Measurements from ENCODE around the gene RGS12.

RGS12 gene

DNA sequence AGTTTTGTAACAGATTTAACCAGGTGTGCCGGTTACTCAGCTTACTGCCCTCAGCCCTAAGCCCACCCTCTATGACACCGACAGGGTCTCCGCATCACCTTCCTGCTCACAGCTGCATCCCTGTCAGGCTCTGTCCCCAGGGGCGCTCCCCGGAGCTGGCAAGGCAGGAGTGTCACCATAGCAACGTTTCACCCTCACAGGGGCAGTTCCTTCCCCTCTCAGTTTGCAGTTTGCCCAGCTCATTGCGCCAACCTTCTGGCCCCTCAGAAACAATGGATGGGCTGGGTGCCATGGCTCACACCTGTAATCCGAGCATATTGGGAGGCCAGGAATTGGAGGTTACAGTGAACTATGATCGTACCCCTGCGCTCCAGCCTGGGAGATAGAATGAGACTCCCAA lies 42.6 kb downstream of the RGS12 start:
- Histone ChIP-seq H3K4me3 (ENCODE audit: control insufficient read depth in 1 of 7, extremely low read depth in 1 of 7, insufficient read depth in 4 of 7, low read depth in 2 of 7, low read length in 6 of 7) (no peak overlapping the region), H3K27me3 (replicated peaks in 2 of 5; ENCODE audit: control insufficient read depth in 4 of 5, insufficient read depth in 5 of 5, low read length in 4 of 5) (no peaks in the 10 kb centered on the region), H3K9me3 (ENCODE audit: control extremely low read depth in 1 of 5, control insufficient read depth in 4 of 5, insufficient read depth in 2 of 5, low read depth in 1 of 5, low read length in 4 of 5) (no peaks in the 10 kb centered on the region), H3K27ac (ENCODE audit: insufficient read depth in 1 of 2, low read depth in 1 of 2, low read length in 2 of 2, poor library complexity in 1 of 2, severe bottlenecking in 2 of 2) (no peak overlapping the region), H3K36me3 (ENCODE audit: control insufficient read depth in 4 of 4, insufficient read depth in 4 of 4, low read length in 3 of 4) (no peaks in the 10 kb centered on the region), H3K4me1 (ENCODE audit: control extremely low read depth in 1 of 4, control insufficient read depth in 4 of 4, insufficient read depth in 4 of 4, low read length in 3 of 4) (peaks cover 0 to 9% (median 7%) of the 10 kb centered on the region in 4 experiments)
- CTCF ChIA-PET = no interaction called here
- 64% methylated on average over 8 of the region's 10 CpGs for WGBS (ENCODE audit: insufficient coverage)
- POLR2A ChIA-PET = no interaction called here
- peak in 2 of 3 donors; percentile 20 to 24 for DNase-seq

DNA sequence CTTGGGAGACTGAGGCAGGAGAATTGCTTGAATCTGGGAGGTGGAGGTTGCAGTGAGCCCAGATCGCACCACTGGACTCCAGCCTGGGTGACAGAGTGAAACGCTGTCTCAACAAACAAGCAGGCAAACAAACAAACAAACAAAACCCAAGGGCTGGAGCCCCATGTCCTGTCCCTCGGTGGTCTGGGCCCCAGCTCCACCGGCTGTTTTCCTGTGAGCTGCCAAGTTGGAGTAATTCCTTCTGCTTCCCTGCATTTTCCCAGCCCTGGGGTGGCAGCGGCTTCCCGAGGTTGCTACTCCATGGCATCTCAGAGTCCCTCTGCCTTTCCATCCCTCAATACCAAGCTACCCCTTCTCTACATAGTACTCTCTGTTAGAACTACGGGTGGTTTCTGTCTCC lies 43.2 kb downstream of the RGS12 start:
- CTCF ChIA-PET = no interaction called here

DNA sequence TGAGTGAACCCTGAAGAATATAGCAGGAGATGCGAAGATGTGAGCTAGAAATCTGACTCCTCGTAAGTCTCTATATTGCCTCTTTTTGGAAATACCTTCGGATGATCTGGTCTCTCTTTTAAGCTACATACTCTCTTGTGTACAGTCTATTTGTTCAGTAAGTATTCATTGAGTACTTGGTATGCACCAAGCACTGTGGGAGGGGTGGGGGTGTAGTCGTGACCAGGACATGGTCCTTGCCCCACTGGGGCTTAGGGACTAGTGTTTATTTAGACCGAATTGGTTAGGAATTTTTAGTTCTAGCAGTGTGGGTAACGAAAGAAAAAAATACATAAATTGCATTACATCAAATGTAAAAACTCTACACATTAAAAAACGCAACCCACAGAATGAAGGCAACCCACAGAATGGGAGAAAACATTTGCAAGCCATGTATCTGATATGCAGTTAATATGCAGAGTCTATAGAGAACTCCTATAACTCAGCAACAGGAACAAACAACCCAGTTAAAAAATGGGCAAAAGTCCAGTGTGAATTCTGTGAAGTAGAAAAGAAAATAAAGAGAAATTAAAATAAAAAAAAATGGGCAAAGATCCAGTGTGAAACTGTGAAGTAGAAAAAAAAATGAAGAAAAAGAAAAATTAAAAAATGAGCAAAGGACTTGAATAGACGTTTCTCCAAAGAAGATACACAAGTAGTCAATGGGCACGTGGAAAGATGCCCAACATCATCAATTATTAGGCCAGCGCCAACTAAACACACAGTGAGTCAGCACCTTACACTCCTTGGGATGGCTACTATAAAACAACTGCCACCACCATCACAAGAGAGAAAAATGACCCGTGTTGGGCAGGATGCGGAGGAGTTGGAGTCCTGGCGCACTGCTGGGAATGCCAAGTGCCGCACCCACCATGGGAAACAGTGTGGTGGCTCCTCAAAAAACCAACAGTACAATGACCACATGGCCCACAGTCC lies 43.8 kb downstream of the RGS12 start:
- Histone ChIP-seq H3K27me3 (replicated peaks in 2 of 5; ENCODE audit: control insufficient read depth in 4 of 5, insufficient read depth in 5 of 5, low read length in 4 of 5) (no peaks in the 10 kb centered on the region), H3K36me3 (ENCODE audit: control insufficient read depth in 4 of 4, insufficient read depth in 4 of 4, low read length in 3 of 4) (no peaks in the 10 kb centered on the region), H3K27ac (ENCODE audit: insufficient read depth in 1 of 2, low read depth in 1 of 2, low read length in 2 of 2, poor library complexity in 1 of 2, severe bottlenecking in 2 of 2) (no peak overlapping the region), H3K4me3 (ENCODE audit: control insufficient read depth in 1 of 7, extremely low read depth in 1 of 7, insufficient read depth in 4 of 7, low read depth in 2 of 7, low read length in 6 of 7) (no peak overlapping the region), H3K9me3 (ENCODE audit: control extremely low read depth in 1 of 5, control insufficient read depth in 4 of 5, insufficient read depth in 2 of 5, low read depth in 1 of 5, low read length in 4 of 5) (no peaks in the 10 kb centered on the region), H3K4me1 (ENCODE audit: control extremely low read depth in 1 of 4, control insufficient read depth in 4 of 4, insufficient read depth in 4 of 4, low read length in 3 of 4) (peaks cover 0 to 8% (median 4%) of the 10 kb centered on the region in 4 experiments)
- no peak for DNase-seq
- ChIA-PET CTCF (interaction anchor here (1.6 kb wide), 1 partner anchor 107 kb away, joined by 5 read pairs; no protein-coding TSS in a partner anchor), POLR2A (no interaction called here)
- 100% methylated on average over 3 of the region's 14 CpGs for WGBS (ENCODE audit: insufficient coverage)

More for the DNA sequence above, 43.2 kb downstream of the RGS12 start:
- no peak for DNase-seq
- 98% methylated on average over 6 of the region's 7 CpGs for WGBS (ENCODE audit: insufficient coverage)
- Histone ChIP-seq H3K27me3 (replicated peaks in 2 of 5; ENCODE audit: control insufficient read depth in 4 of 5, insufficient read depth in 5 of 5, low read length in 4 of 5) (no peaks in the 10 kb centered on the region), H3K36me3 (ENCODE audit: control insufficient read depth in 4 of 4, insufficient read depth in 4 of 4, low read length in 3 of 4) (no peaks in the 10 kb centered on the region), H3K4me3 (ENCODE audit: control insufficient read depth in 1 of 7, extremely low read depth in 1 of 7, insufficient read depth in 4 of 7, low read depth in 2 of 7, low read length in 6 of 7) (no peak overlapping the region), H3K9me3 (ENCODE audit: control extremely low read depth in 1 of 5, control insufficient read depth in 4 of 5, insufficient read depth in 2 of 5, low read depth in 1 of 5, low read length in 4 of 5) (no peaks in the 10 kb centered on the region), H3K27ac (ENCODE audit: insufficient read depth in 1 of 2, low read depth in 1 of 2, low read length in 2 of 2, poor library complexity in 1 of 2, severe bottlenecking in 2 of 2) (no peak overlapping the region), H3K4me1 (ENCODE audit: control extremely low read depth in 1 of 4, control insufficient read depth in 4 of 4, insufficient read depth in 4 of 4, low read length in 3 of 4) (peaks cover 0 to 8% (median 4%) of the 10 kb centered on the region in 4 experiments)
- POLR2A ChIA-PET = no interaction called here

DNA sequence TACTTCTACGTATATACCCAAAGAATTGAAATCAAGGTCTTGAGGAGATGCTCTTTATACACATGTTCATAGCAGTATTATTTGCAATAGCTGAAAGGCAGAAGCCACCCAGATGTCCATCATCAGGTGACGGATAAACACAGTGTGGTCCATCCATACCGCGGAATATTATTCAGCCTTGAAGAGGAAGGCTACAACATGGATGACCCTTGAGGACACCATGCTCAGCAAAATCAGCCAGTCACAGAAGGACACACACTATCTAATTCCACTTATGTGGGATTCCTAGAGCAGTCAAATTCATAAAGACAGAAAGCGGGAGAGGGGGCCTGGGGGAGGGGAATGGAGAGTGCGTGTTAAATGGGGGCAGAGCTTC lies 44.5 kb downstream of the RGS12 start:
- WGBS (ENCODE audit: insufficient coverage) = 100% methylated on average over 5 of the region's 6 CpGs
- Histone ChIP-seq H3K36me3 (ENCODE audit: control insufficient read depth in 4 of 4, insufficient read depth in 4 of 4, low read length in 3 of 4) (no peaks in the 10 kb centered on the region), H3K4me1 (ENCODE audit: control extremely low read depth in 1 of 4, control insufficient read depth in 4 of 4, insufficient read depth in 4 of 4, low read length in 3 of 4) (peaks cover 4 to 15% (median 11%) of the 10 kb centered on the region in 4 experiments), H3K27ac (ENCODE audit: insufficient read depth in 1 of 2, low read depth in 1 of 2, low read length in 2 of 2, poor library complexity in 1 of 2, severe bottlenecking in 2 of 2) (no peak overlapping the region), H3K27me3 (replicated peaks in 2 of 5; ENCODE audit: control insufficient read depth in 4 of 5, insufficient read depth in 5 of 5, low read length in 4 of 5) (no peaks in the 10 kb centered on the region), H3K4me3 (ENCODE audit: control insufficient read depth in 1 of 7, extremely low read depth in 1 of 7, insufficient read depth in 4 of 7, low read depth in 2 of 7, low read length in 6 of 7) (no peak overlapping the region), H3K9me3 (ENCODE audit: control extremely low read depth in 1 of 5, control insufficient read depth in 4 of 5, insufficient read depth in 2 of 5, low read depth in 1 of 5, low read length in 4 of 5) (no peaks in the 10 kb centered on the region)
- ChIA-PET POLR2A (no interaction called here), CTCF (interaction anchor here (0.9 to 1.6 kb wide), 2 partner anchors 15 to 106 kb away, joined by 3 to 5 read pairs; no protein-coding TSS in a partner anchor)
- no peak for DNase-seq

DNA sequence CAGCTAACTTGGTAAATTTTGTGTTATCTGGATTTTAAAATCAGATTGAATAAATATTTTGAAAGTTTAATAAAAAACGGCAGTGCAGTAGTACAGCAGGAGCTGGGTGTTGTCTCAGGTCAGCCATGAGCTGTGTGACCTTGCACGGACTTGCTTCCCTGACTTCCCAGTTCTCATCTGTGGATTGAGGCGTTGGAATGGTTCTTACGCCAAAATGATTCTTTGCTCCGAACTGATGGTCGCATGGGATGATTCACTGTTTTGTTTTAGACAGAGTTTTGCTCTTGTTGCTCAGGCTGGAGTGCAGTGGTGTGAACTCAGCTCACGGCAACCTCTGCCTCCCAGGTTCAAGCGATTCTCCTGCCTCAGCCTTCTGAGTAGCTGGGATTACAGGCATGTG lies 45.0 kb downstream of the RGS12 start:
- Histone ChIP-seq H3K4me1 (ENCODE audit: control extremely low read depth in 1 of 4, control insufficient read depth in 4 of 4, insufficient read depth in 4 of 4, low read length in 3 of 4) (peaks cover 4 to 19% (median 15%) of the 10 kb centered on the region in 4 experiments), H3K4me3 (ENCODE audit: control insufficient read depth in 1 of 7, extremely low read depth in 1 of 7, insufficient read depth in 4 of 7, low read depth in 2 of 7, low read length in 6 of 7) (no peak overlapping the region), H3K9me3 (ENCODE audit: control extremely low read depth in 1 of 5, control insufficient read depth in 4 of 5, insufficient read depth in 2 of 5, low read depth in 1 of 5, low read length in 4 of 5) (no peaks in the 10 kb centered on the region), H3K27ac (ENCODE audit: insufficient read depth in 1 of 2, low read depth in 1 of 2, low read length in 2 of 2, poor library complexity in 1 of 2, severe bottlenecking in 2 of 2) (no peak overlapping the region), H3K36me3 (ENCODE audit: control insufficient read depth in 4 of 4, insufficient read depth in 4 of 4, low read length in 3 of 4) (no peaks in the 10 kb centered on the region), H3K27me3 (replicated peaks in 2 of 5; ENCODE audit: control insufficient read depth in 4 of 5, insufficient read depth in 5 of 5, low read length in 4 of 5) (no peaks in the 10 kb centered on the region)
- ChIA-PET POLR2A (no interaction called here), CTCF (interaction anchor here (0.9 to 1.6 kb wide), 2 partner anchors 16 to 106 kb away, joined by 3 to 5 read pairs; no protein-coding TSS in a partner anchor)
- 96% methylated on average over 6 of the region's 8 CpGs for WGBS (ENCODE audit: insufficient coverage)
- no peak for DNase-seq

DNA sequence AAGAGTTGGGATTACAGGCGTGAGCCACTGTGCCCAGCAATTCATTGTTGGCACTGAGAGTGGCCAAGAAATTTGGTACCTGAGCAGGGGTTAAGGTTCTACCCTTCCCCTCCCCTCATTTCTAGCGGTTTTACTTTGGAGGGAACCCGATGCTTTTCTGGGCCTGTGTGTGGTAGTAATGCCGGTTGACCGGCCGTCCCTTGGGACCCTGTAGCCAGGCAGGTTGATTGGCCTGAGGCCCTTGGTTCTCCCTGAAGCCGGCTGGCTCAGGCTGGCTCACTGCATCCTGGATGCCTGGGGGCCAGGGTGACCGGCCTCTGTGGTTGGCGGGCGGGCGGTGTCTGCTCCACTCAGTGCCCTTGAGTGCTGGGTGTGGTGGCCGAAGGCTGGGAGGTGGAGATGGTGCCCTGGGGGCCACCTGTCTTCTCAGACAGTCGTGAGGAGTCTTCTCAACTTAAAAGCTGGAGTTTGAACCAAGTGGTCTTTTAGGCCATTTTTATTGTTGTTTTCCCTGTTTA lies 45.6 kb downstream of the RGS12 start:
- Histone ChIP-seq H3K36me3 (ENCODE audit: control insufficient read depth in 4 of 4, insufficient read depth in 4 of 4, low read length in 3 of 4) (peaks cover 0 to 2% (median 0%) of the 10 kb centered on the region in 4 experiments), H3K9me3 (ENCODE audit: control extremely low read depth in 1 of 5, control insufficient read depth in 4 of 5, insufficient read depth in 2 of 5, low read depth in 1 of 5, low read length in 4 of 5) (no peaks in the 10 kb centered on the region), H3K27ac (ENCODE audit: insufficient read depth in 1 of 2, low read depth in 1 of 2, low read length in 2 of 2, poor library complexity in 1 of 2, severe bottlenecking in 2 of 2) (no peak overlapping the region), H3K4me1 (ENCODE audit: control extremely low read depth in 1 of 4, control insufficient read depth in 4 of 4, insufficient read depth in 4 of 4, low read length in 3 of 4) (peaks cover 4 to 20% (median 15%) of the 10 kb centered on the region in 4 experiments), H3K4me3 (ENCODE audit: control insufficient read depth in 1 of 7, extremely low read depth in 1 of 7, insufficient read depth in 4 of 7, low read depth in 2 of 7, low read length in 6 of 7) (no peak overlapping the region), H3K27me3 (replicated peaks in 2 of 5; ENCODE audit: control insufficient read depth in 4 of 5, insufficient read depth in 5 of 5, low read length in 4 of 5) (no peaks in the 10 kb centered on the region)
- no peak for DNase-seq
- ChIA-PET CTCF (interaction anchor here (0.9 to 1.6 kb wide), 2 partner anchors 16 to 105 kb away, joined by 3 to 5 read pairs; no protein-coding TSS in a partner anchor), POLR2A (no interaction called here)
- 97% methylated on average over 11 of the region's 13 CpGs for WGBS (ENCODE audit: insufficient coverage)

DNA sequence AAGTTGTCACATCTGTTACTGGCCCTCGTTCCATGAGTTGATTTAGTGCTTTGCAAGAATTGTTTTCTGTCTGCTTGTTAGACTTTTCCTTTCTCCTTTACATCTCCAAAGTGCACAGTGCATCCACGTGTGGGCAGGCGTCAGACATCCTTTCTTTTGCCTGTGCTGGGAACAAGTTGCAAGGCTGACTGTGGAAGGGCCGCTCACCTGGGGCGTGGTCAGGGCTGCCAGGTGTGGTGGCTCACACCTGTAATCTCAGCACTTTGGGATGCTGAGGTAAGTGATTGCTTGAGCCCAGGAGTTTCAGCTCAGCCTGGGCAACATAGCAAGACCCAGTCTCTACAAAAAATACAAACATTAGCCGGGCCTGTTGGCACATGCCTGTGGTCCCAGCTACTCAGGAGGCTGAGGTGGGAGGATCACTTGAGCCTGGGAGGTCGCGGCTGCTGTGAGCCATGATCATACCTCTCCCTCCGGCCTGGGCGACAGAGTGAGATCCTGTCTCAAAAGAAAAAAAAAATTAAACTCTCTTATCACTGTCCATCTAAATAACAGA lies 46.2 kb downstream of the RGS12 start:
- WGBS (ENCODE audit: insufficient coverage) = 93% methylated on average over 5 of the region's 10 CpGs
- ChIA-PET POLR2A (no interaction called here), CTCF (no interaction called here)
- DNase-seq = no peak
- Histone ChIP-seq H3K4me3 (ENCODE audit: control insufficient read depth in 1 of 7, extremely low read depth in 1 of 7, insufficient read depth in 4 of 7, low read depth in 2 of 7, low read length in 6 of 7) (no peak overlapping the region), H3K36me3 (ENCODE audit: control insufficient read depth in 4 of 4, insufficient read depth in 4 of 4, low read length in 3 of 4) (peaks cover 0 to 5% (median 1%) of the 10 kb centered on the region in 4 experiments), H3K27me3 (replicated peaks in 2 of 5; ENCODE audit: control insufficient read depth in 4 of 5, insufficient read depth in 5 of 5, low read length in 4 of 5) (no peaks in the 10 kb centered on the region), H3K27ac (ENCODE audit: insufficient read depth in 1 of 2, low read depth in 1 of 2, low read length in 2 of 2, poor library complexity in 1 of 2, severe bottlenecking in 2 of 2) (no peak overlapping the region), H3K4me1 (ENCODE audit: control extremely low read depth in 1 of 4, control insufficient read depth in 4 of 4, insufficient read depth in 4 of 4, low read length in 3 of 4) (peaks cover 4 to 20% (median 15%) of the 10 kb centered on the region in 4 experiments), H3K9me3 (ENCODE audit: control extremely low read depth in 1 of 5, control insufficient read depth in 4 of 5, insufficient read depth in 2 of 5, low read depth in 1 of 5, low read length in 4 of 5) (no peaks in the 10 kb centered on the region)

Measured in common myeloid progenitor, CD34-positive (primary cell).